GM19397 (cell line): ENCODE results near the gene ZCCHC8.
"Not testable (repeated sequence)": the region's sequence is repeated elsewhere in the genome, so short reads cannot be mapped to it uniquely, and the experiment has no call there.

Experiments used
- ATAC-seq: cut with Tn5 transposase; IDR thresholded peaks from one replicate; pipeline ENCODE4 v1.9.1; 2021; ENCODE audit warnings: mild to moderate bottlenecking, moderate library complexity; ENCODE audit not compliant: unreplicated experiment

The ZCCHC8 gene

GRCh38 chr12:122435186-122435585 is 65.5 kb downstream of the ZCCHC8 start:
- ATAC-seq, result no peak

- not testable (repeated sequence) for ATAC-seq
These were observed 71.7 kb downstream of the ZCCHC8 start for GRCh38 chr12:122429043-122429442.

- ATAC-seq, result no peak
These were observed 73.3 kb downstream of the ZCCHC8 start for GRCh38 chr12:122427403-122427802.

- no peak for ATAC-seq
These were observed 77.2 kb downstream of the ZCCHC8 start for GRCh38 chr12:122423258-122424165.

- ATAC-seq, result no peak
These were observed 77.9 kb downstream of the ZCCHC8 start for GRCh38 chr12:122422730-122423257.

- ATAC-seq, result peak; percentile 69
These were observed 78.7 kb downstream of the ZCCHC8 start, which contains the start of gene CLIP1 for GRCh38 chr12:122421821-122422729. Gene CLIP1, minus strand, starts transcription at chr12:122422669. Its CDS starts 42,217 bp downstream, at chr12:122380452.
